ENCODE results near the gene RASSF1.
A peak's percentile ranks its signal among the peaks of the same experiment; 100 is the strongest.

Gene RASSF1

DNA sequence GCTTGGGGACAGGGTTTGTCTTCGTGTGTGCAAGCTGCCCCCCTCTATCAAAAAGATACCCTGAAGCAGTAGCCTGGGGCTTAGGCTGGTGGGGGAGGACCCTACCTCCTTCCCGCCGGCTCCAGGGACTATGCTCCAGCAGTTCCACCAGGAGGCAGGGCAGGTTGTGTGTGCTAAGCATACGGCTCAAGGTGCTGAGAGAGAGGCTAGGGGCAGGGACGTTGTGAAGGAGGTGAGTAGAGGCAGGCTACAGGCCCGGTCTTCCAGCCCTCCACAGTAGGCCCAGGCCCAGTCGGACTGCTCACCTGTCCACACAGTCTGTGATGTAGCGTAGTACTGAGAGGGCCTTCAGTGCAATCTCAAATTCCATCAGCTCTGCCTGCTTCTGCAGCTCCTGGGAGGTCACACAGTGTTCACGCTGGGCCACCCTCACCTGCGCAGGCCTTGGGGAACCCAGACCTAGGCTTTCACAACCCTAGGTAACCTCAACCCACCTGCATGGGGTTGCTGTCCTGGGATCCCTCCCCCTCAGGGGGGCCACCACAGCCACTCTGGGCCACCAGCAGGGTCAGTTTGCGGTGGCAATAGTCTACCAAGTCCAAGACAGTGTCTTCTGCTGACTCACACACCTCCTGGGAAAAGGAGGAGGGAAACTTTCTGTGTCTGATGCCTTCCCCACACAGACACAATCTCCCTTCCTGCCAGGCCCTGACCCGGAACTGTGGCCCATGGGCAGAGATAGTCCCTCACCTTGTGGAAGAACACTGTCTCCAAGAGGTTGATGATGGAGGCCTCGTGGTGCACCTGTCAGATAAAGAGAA is 2.4 kb upstream of the RASSF1 start:
- DNase-seq (ENCODE audit: low read depth) = no peak

- DNase-seq (ENCODE audit: low read depth) = no peak
Observed at GRCh38 chr3:50341996-50342650, 1.5 kb upstream of the RASSF1 start.

- no peak for DNase-seq (ENCODE audit: low read depth)
Observed at GRCh38 chr3:50341537-50341936, 901 bp upstream of the RASSF1 start.

- no peak for DNase-seq (ENCODE audit: low read depth)
Observed at GRCh38 chr3:50340147-50340447, 539 bp downstream of the RASSF1 start.

DNA sequence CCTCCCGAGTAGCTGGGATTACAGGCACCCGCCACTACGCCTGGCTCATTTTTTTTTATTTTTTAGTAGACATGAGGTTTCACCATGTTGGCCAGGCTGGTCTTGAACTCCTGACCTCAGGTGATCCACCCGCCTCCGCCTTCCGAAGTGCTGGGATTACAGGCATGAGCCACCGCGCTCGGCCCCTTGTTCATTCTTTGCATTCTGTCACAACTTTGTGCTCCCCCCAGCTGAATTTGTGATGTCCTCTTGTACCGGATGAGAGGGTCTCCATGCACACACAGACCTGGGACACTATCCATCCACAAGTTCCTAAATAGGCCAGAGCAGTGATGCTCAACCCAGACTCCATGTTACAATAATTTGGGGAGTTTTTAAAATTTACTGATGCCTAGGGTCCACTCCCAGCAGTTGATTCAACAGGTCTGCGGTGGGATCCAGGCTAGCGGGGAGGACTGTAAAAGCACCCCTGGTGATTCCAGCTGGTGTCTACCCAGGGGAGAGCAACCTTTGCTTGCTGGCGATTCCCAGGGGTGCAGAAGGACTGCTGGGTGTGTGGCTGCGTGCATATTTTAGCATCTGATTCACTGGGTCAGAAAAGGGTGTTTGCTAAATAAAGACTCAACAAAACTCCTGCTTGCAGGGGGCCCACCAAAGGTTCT is 1.0 kb downstream of the RASSF1 start:
- DNase-seq (ENCODE audit: low read depth) = no peak

DNA sequence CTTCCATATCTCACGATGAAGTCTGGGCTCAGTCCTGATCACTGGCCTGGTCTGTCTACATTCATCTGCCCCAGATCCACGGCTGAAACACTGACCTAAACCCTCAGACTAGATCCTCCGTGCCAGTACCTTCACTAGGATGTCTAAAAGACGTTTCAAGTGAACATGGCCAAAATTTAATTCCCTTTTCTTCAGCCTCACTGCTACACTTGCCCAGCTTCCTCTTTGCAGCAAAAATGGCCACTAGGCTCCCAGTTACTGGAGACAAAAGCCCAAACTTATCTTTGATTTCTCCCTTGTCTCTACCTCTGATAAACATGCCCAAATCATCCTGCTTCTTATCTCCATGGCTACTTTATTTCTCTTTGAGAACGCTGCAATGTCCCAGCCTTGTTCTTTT is 1.7 kb downstream of the RASSF1 start:
- no peak for DNase-seq (ENCODE audit: low read depth)

DNA sequence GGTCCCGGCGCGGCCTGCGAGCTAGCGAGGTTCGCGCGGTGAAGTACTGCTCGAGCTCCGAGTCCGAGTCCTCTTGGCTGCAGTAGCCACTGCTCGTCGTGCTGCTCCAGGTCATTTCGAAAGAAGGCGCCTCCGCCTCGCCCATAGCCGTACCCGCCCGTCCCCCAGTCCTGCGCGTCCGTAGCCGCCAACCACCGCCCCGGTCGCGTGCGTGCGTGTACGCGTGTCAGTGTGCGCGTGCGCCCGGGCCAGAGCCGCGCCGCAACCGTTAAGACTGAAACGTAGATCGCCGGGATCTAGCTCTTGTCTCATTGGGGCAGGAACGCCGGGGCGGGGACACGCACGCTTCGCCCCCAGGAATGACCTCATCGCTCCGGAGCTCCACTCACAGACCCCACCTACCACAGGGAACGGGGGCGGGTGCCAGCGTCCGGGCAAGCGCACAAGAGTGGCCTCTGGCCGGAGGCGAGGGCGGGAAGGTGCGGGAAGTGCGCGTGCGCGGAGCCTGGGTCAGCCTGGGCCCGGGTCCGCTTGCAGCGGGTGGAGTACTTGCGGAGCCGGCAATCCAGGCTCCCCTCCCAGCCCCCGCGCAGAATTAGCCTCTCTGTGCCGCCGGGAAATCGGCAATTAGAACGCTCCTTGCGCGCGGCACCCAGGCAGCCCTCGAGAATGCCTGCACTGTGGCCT is 3.3 kb downstream of the RASSF1 start:
- DNase-seq (ENCODE audit: low read depth) = peak; percentile 89

DNA sequence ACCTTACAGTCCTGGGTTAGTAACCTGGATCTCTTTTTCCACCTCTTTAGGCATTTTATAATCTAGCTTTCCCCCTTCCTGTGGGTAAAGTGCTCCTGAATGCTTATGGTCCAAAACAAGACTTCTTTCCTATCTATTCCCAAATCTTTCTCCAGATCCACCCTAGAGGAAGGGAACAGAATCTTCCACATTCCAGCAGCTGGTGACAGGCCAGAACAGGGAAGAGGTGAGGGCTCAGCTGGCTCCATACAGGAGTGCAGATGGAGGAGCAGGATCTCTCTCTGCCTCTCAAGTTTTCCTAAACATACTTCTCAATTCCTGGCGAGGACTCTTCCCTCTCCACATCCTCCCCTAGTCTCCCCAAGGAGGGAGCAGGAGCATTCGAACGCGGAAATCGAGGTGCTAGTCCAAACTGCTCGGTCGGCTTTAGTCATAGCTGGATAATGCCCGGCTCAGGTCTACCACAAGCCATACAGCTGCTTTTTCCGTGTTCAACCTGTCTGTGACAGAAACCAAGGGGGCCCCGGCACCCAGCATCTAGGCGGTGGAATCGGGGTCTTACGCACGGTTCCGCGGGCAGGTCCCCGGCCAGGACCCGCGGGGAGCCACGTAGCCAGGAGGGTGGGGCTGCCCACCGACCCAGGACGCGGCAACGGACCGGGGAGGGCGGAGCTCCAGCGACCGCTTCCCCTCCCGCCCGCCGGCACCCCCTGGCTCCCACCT is 4.0 kb downstream of the RASSF1 start:
- DNase-seq (ENCODE audit: low read depth) = no peak

- no peak for DNase-seq (ENCODE audit: low read depth)
Observed at GRCh38 chr3:50334339-50335075, 6.1 kb downstream of the RASSF1 start.

DNA sequence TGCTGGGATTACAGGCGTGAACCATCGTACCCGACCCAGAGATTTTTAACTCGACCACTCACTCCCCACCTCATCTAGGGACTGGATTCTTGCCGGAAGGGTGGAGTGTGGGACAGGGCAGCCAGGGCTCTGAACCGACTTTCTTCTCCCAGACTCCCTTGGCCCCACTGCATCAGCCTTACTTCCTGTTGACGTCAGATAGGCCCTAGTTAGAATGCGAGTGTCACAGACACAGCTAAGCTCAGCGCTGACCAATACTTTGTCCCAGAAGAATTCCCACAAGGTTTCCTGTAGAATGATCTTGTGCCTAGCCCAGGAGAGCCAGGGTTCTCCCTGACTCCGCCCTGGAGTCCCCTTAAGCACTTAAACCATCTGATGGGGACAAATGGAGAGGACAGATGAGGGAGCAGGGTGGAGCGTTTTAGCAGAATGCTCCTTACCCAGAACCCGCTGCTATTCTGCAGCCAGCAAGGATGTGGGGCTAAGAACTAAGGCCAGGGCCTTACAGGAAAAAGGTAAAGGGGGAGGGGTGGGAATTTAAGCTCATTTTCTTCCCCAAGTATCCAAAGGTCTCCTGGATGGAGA is 6.8 kb downstream of the RASSF1 start:
- DNase-seq (ENCODE audit: low read depth) = no peak

GRCh38 chr3:50331364-50331907 is 9.2 kb downstream of the RASSF1 start:
- DNase-seq (ENCODE audit: low read depth) = no peak

DNA sequence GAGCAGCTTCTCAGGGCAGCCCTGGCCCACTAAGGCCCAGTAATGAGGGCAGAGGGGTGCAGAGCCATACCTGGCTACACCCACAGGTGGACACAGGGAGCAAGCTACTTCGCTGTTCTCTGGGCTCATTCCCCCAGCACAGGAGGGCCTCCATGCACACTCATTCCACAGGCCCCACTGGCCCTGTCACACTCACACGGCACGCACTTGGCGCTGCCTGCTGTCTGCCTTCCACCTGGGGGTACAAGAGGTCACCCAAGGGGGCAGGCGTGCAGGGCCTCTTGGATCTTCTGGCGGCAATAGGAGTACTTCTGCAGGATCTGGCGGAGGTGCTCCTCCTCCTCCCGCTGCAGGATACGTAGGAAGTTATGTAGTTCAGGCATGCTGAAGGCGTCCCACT is 10.3 kb downstream of the RASSF1 start:
- DNase-seq (ENCODE audit: low read depth) = no peak

DNA sequence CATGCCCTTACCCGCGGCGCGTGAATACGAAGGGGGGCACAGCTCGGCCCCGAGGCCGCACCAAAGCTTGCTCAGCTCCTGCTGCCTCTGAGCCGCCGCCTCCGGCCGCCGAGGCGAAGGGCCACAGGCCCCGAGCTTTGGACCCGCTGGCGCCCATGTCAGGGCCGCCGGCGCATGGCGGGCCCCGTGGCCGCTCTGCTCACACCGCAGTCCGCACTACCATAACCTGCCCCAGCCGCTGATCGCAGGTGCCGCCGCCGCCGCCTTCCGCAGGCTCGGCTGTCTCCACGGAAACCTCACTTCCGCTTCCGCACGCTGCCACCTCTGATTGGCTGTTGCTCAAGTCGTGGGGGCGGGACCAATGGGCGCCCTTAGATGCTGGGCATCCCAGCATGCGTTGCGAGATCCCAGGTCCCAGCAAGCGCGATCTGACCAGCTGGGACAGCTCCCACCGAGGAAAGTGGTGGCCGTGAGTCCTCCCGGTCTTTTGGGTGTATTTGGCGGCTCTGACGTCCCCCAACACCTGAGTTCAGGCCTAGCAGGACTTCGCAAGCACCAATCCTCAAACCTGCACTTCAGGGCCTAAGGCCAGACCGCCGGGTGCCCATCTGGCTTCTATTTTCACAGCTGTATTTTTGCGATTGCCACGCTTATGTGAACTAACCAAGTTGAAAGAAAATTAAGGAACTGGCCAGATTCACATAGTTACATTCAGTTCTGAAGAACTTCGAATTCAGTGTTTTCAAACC is 12.5 kb downstream of the RASSF1 start, which contains the start of gene TUSC2:
TSS of gene TUSC2 (minus strand) at position 281 of the 749 bp plus-strand sequence. CDS start at position 157, 124 bp downstream.
- DNase-seq (ENCODE audit: low read depth) = peak; percentile 93

GRCh38 chr3:50327129-50327528 is 13.5 kb downstream of the RASSF1 start:
- DNase-seq (ENCODE audit: low read depth) = no peak

GRCh38 chr3:50326182-50326541 is 14.5 kb downstream of the RASSF1 start:
- no peak for DNase-seq (ENCODE audit: low read depth)

DNA sequence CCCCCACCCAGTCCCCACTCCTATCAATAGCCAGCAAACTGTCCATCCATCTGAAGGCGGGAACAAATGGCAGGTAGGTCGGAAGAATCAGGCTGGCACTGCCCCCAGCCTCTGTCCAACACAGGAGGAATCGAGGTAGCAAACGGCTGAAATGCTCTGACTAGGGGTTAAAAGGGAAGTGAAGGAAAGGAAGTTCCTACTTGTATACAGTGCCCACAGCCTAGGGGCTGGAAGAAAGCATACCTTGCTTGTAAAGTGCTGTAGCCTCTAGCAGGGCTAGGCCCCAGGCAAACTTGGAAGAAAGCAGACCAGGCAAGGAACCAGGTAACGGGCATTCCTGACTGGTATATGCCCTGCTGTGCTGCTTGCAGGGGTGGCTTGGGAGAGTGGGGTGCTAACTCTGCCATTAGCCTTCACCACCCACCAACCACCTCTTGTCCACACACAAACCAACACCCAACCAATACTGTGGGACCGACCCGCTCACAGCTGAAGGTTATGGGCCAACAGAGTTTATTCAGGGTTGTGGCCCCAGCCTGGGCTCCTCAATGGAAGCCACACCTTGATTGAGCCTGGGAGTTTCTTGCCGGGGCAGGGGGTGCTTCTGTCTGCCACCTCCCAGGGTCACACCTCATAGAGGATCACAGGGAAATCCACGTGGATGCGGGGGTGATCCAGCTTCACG is 15.0 kb downstream of the RASSF1 start:
- DNase-seq (ENCODE audit: low read depth) = no peak

- DNase-seq (ENCODE audit: low read depth) = no peak
Observed at GRCh38 chr3:50325113-50325480, 15.5 kb downstream of the RASSF1 start.

DNA sequence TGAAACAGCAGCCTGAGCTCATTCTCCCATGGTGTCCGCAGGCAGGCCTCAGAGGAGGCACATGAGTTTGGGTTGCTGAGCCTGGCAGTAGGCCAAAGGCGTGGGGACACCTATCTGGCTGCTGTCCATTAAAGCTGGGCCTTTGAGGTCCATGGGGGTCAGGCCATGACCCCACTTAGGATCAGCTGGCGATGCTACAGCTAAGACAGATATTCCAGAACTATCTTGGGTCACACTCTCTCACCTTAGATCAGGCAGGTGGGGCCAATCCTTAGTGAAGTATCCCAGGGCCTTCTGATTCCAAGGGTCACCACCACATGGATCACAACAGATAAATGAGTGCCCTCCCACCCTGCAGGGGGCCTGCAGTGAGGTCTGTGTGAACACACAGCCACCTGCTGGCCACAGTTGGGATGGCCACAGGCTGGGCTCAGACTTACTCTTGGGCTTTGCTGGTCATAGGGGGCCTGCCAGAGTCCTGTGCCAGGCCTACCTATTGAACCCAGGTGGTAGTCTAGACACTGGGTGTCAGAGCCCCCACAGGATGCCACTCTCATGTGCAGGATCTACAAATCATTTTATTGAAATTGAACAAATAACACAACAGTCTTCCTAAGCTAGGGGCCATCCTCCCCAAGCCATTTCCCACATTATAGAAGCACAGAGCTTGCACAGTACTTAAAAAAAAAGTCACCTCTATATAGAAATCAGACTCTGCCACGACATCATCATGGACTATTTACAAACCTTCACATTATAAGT is 16.1 kb downstream of the RASSF1 start:
- DNase-seq (ENCODE audit: low read depth) = peak; percentile 33

Measured in T follicular helper cell (primary cell).